B cell (primary cell): ENCODE data around the gene TUT4. TPM values are rescaled to one million over a fixed set of nuclear protein-coding genes. Genes with fewer than 3 reads are reported as not detected.

Experiments
- ATAC-seq: fragments of 200-7000 bp; cut with Tn5 transposase; one replicate; pipeline ENCODE4 v1.10.0; 2021; ENCODE audit warnings: low read depth, mild to moderate bottlenecking, moderate number of reproducible peaks, moderate library complexity
- CTCF ChIA-PET: fragments of 350-600 bp; sonication (Branson Sonifier 250); formaldehyde crosslinking; loops from one replicate; lab custom pipeline; 2021; ENCODE audit warnings: antibody characterized with exemption, inconsistent platforms; lab: Charles Lee
- POLR2A ChIA-PET: fragments of 350-600 bp; sonication (Branson Sonifier 250); formaldehyde crosslinking; loops from one replicate; lab custom pipeline; 2021; ENCODE audit warnings: antibody characterized with exemption; lab: Charles Lee
- DNase-seq: peaks from one replicate; pipeline ENCODE4 v3.0.0; 2013
- H2AFZ ChIP-seq: 2 replicates; pipeline ENCODE4 v1.6.1; 2012; ENCODE audit warnings: mild to moderate bottlenecking, low read depth, low read length; ENCODE audit not compliant: insufficient read depth, poor library complexity, severe bottlenecking
- H3K27ac ChIP-seq, 2 donors: 1 replicate in 1 of 2; 2 replicates in 1 of 2; pipeline ENCODE4 v1.5.1; 2012 to 2013; ENCODE audit warnings: low read length in 2 of 2, mild to moderate bottlenecking in 2 of 2, moderate library complexity in 1 of 2
- H3K27me3 ChIP-seq, 4 experiments: fragments of 200-600 bp in 1 of 4; sonication (generic) in 1 of 4; replicated peaks in 1 of 4; 1 replicate in 2 of 4; 2 replicates in 2 of 4; pipeline versions ENCODE4 v1.6.1 to v1.7.0; 2013 to 2016; ENCODE audit warnings: low read length in 3 of 4, mild to moderate bottlenecking in 2 of 4, mixed read lengths in 1 of 4, moderate library complexity in 1 of 4; ENCODE audit not compliant: insufficient read depth in 4 of 4, control insufficient read depth in 3 of 4; ENCODE audit errors: control extremely low read depth in 1 of 4
- H3K36me3 ChIP-seq, 2 experiments: replicated peaks in 1 of 2; 1 replicate in 1 of 2; 2 replicates in 1 of 2; pipeline versions ENCODE4 v1.6.1 to v1.7.1; 2013; ENCODE audit warnings: low read length in 1 of 2; ENCODE audit not compliant: insufficient read depth in 2 of 2, control insufficient read depth in 1 of 2; ENCODE audit errors: control extremely low read depth in 1 of 2, extremely low read depth in 1 of 2
- H3K4me1 ChIP-seq, 2 donors: fragments of 200-600 bp in 1 of 2; sonication (generic) in 1 of 2; 1 replicate in 1 of 2; 2 replicates in 1 of 2; pipeline versions ENCODE4 v1.5.1 to v1.6.1; 2013 to 2017; ENCODE audit warnings: low read length in 2 of 2; ENCODE audit not compliant: control insufficient read depth in 2 of 2, insufficient read depth in 2 of 2
- H3K4me2 ChIP-seq: replicated peaks from 2 replicates; pipeline ENCODE3; 2012; ENCODE audit warnings: mild to moderate bottlenecking, low read depth, low read length; ENCODE audit not compliant: poor library complexity, severe bottlenecking
- H3K4me3 ChIP-seq, 5 experiments: fragments of 200-600 bp in 1 of 5; sonication (generic) in 1 of 5; 1 replicate in 3 of 5; 2 replicates in 2 of 5; pipeline versions ENCODE4 v1.5.1 to v1.7.0; 2011 to 2016; ENCODE audit warnings: low read length in 4 of 5, mild to moderate bottlenecking in 4 of 5, low read depth in 2 of 5, control low read depth in 1 of 5, moderate library complexity in 1 of 5; ENCODE audit not compliant: insufficient read depth in 1 of 5; ENCODE audit errors: control extremely low read depth in 1 of 5, extremely low read depth in 1 of 5
- H3K79me2 ChIP-seq: fragments of 200-600 bp; sonication (generic); one replicate; pipeline ENCODE4 v1.6.0; 2016; ENCODE audit warnings: low read length; ENCODE audit not compliant: control insufficient read depth, insufficient read depth
- H3K9ac ChIP-seq: fragments of 200-600 bp; sonication (generic); 2 replicates; pipeline ENCODE4 v1.6.1; 2017; ENCODE audit warnings: mild to moderate bottlenecking, low read length, moderate library complexity
- H3K9me3 ChIP-seq, 3 donors: one replicate each; pipeline versions ENCODE4 v1.6.1 to v1.7.1; 2013; ENCODE audit warnings: low read length in 2 of 3; ENCODE audit not compliant: control insufficient read depth in 2 of 3, insufficient read depth in 1 of 3; ENCODE audit errors: control extremely low read depth in 1 of 3
- H4K20me1 ChIP-seq: 2 replicates; pipeline ENCODE4 v1.6.0; 2012; ENCODE audit warnings: mild to moderate bottlenecking, low read length; ENCODE audit not compliant: insufficient read depth, control insufficient read depth, poor library complexity, severe bottlenecking
- H3K27ac Mint-ChIP-seq: one replicate; pipeline ENCODE4 v1.8.0; 2021; ENCODE audit warnings: mixed read lengths
- H3K27me3 Mint-ChIP-seq: one replicate; pipeline ENCODE4 v1.8.0; 2021; ENCODE audit warnings: mixed read lengths
- H3K4me1 Mint-ChIP-seq: one replicate; pipeline ENCODE4 v1.8.0; 2021; ENCODE audit warnings: mixed read lengths
- H3K4me3 Mint-ChIP-seq: one replicate; pipeline ENCODE4 v1.8.0; 2021; ENCODE audit warnings: mixed read lengths
- H3K9me3 Mint-ChIP-seq: one replicate; pipeline ENCODE4 v1.8.0; 2022; ENCODE audit warnings: mixed read lengths; ENCODE audit not compliant: insufficient read depth
- CTCF ChIP-seq: fragments of 200-600 bp; IDR thresholded peaks from one replicate; pipeline ENCODE4 v1.8.0; 2022; ENCODE audit warnings: antibody characterized with exemption, mild to moderate bottlenecking
- EZH2 ChIP-seq: IDR thresholded peaks from 2 replicates; pipeline ENCODE4 v1.6.1; 2012; ENCODE audit warnings: borderline replicate concordance, low read depth, mild to moderate bottlenecking, moderate library complexity, low read length; ENCODE audit not compliant: insufficient read depth, poor library complexity, severe bottlenecking
- WGBS: methylation state at CpG from one replicate; pipeline ENCODE4 v1.1.5; 2013; ENCODE audit warnings: missing lambda C conversion rate; ENCODE audit not compliant: insufficient coverage; 5-methylcytosine and 5-hydroxymethylcytosine counted together
- intact Hi-C: fragments of 100-400 bp; cut with micrococcal nuclease; formaldehyde crosslinking; loops from one replicate; pipeline ENCODE4 v1.10.0; 2022
- polyA plus RNA-seq: library from polyadenylated mRNA; depleted of rRNA; stranded (reverse); fragments of >200 nt; gene quantifications from 2 replicates; pipeline ENCODE4 v1.2.3, GENCODE V29; 2012
- total RNA-seq, 2 donors: library from RNA; stranded (reverse); fragments of 120-200 nt in 1 of 2; gene quantifications; 1 replicate in 1 of 2; 2 replicates in 1 of 2; pipeline versions ENCODE4 v1.2.3 to v1.2.4, GENCODE V29; 2013 to 2022

Gene TUT4
- total and polyA plus RNA-seq, 2 donors (not counting 1 experiment from before 2014, with no cell fraction given), result 76.6 to 248 TPM

GRCh38 chr1:52546852-52547251 is 6.0 kb downstream of the TUT4 start:
- Histone ChIP-seq H3K4me2 (no peak overlapping the region), H3K27me3 (no peaks in the 10 kb centered on the region), H3K4me3 (no peak overlapping the region), H3K36me3 (peaks cover 0 to 3% of the 10 kb centered on the region in 2 experiments), H3K27ac (no peak overlapping the region), H3K9ac (no peak overlapping the region), H3K9me3 (peaks cover 4 to 26% (median 14%) of the 10 kb centered on the region in 3 donors), H4K20me1 (peaks cover 28% of the 10 kb centered on the region), H2AFZ (no peak overlapping the region), H3K79me2 (peaks cover 99% of the 10 kb centered on the region), H3K4me1 (peaks cover 18 to 21% of the 10 kb centered on the region in 2 donors)
- Mint-ChIP-seq H3K9me3 (peaks cover 6% of the 10 kb centered on the region), H3K27ac (no peak overlapping the region), H3K4me1 (peaks cover 39% of the 10 kb centered on the region), H3K27me3 (no peaks in the 10 kb centered on the region), H3K4me3 (no peak overlapping the region)
- intact Hi-C loops, result no loop called here
- no peak for ATAC-seq
- DNase-seq, result no peak
- ChIA-PET POLR2A (no interaction called here), CTCF (no interaction called here)
- no peak for TF ChIP-seq CTCF
- TF ChIP-seq EZH2, result no peak
- WGBS, result 100% methylated on average over 4 of the region's 5 CpGs

GRCh38 chr1:52544665-52545525 is 8.0 kb downstream of the TUT4 start:
- no peaks in the 10 kb centered on the region for H3K27me3 ChIP-seq
- ATAC-seq (no peak), DNase-seq (no peak)
- no peak overlapping the region for H2AFZ ChIP-seq
- Mint-ChIP-seq H3K4me3 (no peak overlapping the region), H3K27me3 (no peaks in the 10 kb centered on the region), H3K27ac (no peak overlapping the region), H3K4me1 (peaks cover 39% of the 10 kb centered on the region), H3K9me3 (peaks cover 10% of the 10 kb centered on the region)
- H3K27ac ChIP-seq, result no peak overlapping the region
- ChIA-PET CTCF (interaction anchor here (0.5 to 1.3 kb wide), 2 partner anchors 23 to 38 kb away, joined by 3 to 4 read pairs; no protein-coding TSS in a partner anchor), POLR2A (interaction anchor here (0.7 kb wide), 2 partner anchors 9 to 78 kb away, joined by 6 read pairs; no protein-coding TSS in a partner anchor)
- H3K9me3 ChIP-seq, result peaks cover 4 to 35% (median 18%) of the 10 kb centered on the region in 3 donors
- peaks cover 0 to 3% of the 10 kb centered on the region in 2 experiments for H3K36me3 ChIP-seq
- H3K4me2 ChIP-seq, result no peak overlapping the region
- TF ChIP-seq EZH2, result no peak
- TF ChIP-seq CTCF, result no peak
- WGBS, result 96% methylated on average over 5 of the region's 8 CpGs
- peaks cover 8 to 15% of the 10 kb centered on the region in 2 donors for H3K4me1 ChIP-seq
- peaks cover 28% of the 10 kb centered on the region for H4K20me1 ChIP-seq
- no peak overlapping the region for H3K4me3 ChIP-seq
- no peak overlapping the region for H3K9ac ChIP-seq
- intact Hi-C loops, result no loop called here
- peaks cover 99% of the 10 kb centered on the region for H3K79me2 ChIP-seq
